ENCODE measurements around the gene C10orf62. TPM values are rescaled to one million over a fixed set of nuclear protein-coding genes. Genes with fewer than 3 reads are reported as not detected.
"Not testable (repeated sequence)": the region's sequence is repeated elsewhere in the genome, so short reads cannot be mapped to it uniquely, and the experiment has no call there.

The C10orf62 gene
- total RNA-seq, 1 experiment from 2014 or later = 0.11 TPM

GRCh38 chr10:97564776-97565175, 24.7 kb upstream of the C10orf62 start:
- DNase-seq (ENCODE audit: low read depth) = no peak

- no peak for DNase-seq (ENCODE audit: low read depth)
Observed at GRCh38 chr10:97566336-97566996, 23.1 kb upstream of the C10orf62 start.

GRCh38 chr10:97567891-97568290, 21.6 kb upstream of the C10orf62 start:
- DNase-seq (ENCODE audit: low read depth) = no peak

GRCh38 chr10:97570146-97570788, 19.3 kb upstream of the C10orf62 start:
- no peak for DNase-seq (ENCODE audit: low read depth)

- DNase-seq (ENCODE audit: low read depth) = peak; percentile 66
Observed at GRCh38 chr10:97570789-97571471, 18.6 kb upstream of the C10orf62 start.

- no peak for DNase-seq (ENCODE audit: low read depth)
Observed at GRCh38 chr10:97571622-97572021, 17.9 kb upstream of the C10orf62 start.

GRCh38 chr10:97572214-97572989, 17.1 kb upstream of the C10orf62 start, which contains the start of gene ANKRD2:
Gene ANKRD2, plus strand, starts transcription at chr10:97572779. Its CDS starts 10 bp downstream, at chr10:97572789.
- DNase-seq (ENCODE audit: low read depth) = peak; percentile 72

- peak; percentile 26 for DNase-seq (ENCODE audit: low read depth)
Observed at GRCh38 chr10:97573021-97573420, 16.5 kb upstream of the C10orf62 start.

GRCh38 chr10:97573672-97574071, 15.8 kb upstream of the C10orf62 start:
- no peak for DNase-seq (ENCODE audit: low read depth)

GRCh38 chr10:97574374-97575126, 15.0 kb upstream of the C10orf62 start:
- peak; percentile 97 for DNase-seq (ENCODE audit: low read depth)

GRCh38 chr10:97575127-97575668, 14.3 kb upstream of the C10orf62 start:
- no peak for DNase-seq (ENCODE audit: low read depth)

GRCh38 chr10:97576487-97576886, 13.0 kb upstream of the C10orf62 start:
- not testable (repeated sequence) for DNase-seq (ENCODE audit: low read depth)

- no peak for DNase-seq (ENCODE audit: low read depth)
Observed at GRCh38 chr10:97577701-97578100, 11.8 kb upstream of the C10orf62 start.

GRCh38 chr10:97578171-97578844, 11.2 kb upstream of the C10orf62 start:
- no peak for DNase-seq (ENCODE audit: low read depth)

- no peak for DNase-seq (ENCODE audit: low read depth)
Observed at GRCh38 chr10:97580421-97581367, 8.8 kb upstream of the C10orf62 start.

GRCh38 chr10:97582169-97582568, 7.4 kb upstream of the C10orf62 start:
- DNase-seq (ENCODE audit: low read depth) = no peak

GRCh38 chr10:97583476-97583875, 6.0 kb upstream of the C10orf62 start:
- no peak for DNase-seq (ENCODE audit: low read depth)

GRCh38 chr10:97584060-97584797, 5.3 kb upstream of the C10orf62 start, which contains the start of gene HOGA1:
Gene HOGA1, plus strand, starts transcription at chr10:97584389. Its CDS starts 315 bp downstream, at chr10:97584704.
- DNase-seq (ENCODE audit: low read depth) = peak; percentile 80
